PC-3 (cell line): ENCODE data around the gene ADARB2. TPM values are rescaled to one million over a fixed set of nuclear protein-coding genes. Genes with fewer than 3 reads are reported as not detected.

ENCODE experiments used
- ATAC-seq: fragments of 200-7000 bp; cut with Tn5 transposase; 2 replicates; pipeline ENCODE4 v1.9.1; 2020; ENCODE audit warnings: mild to moderate bottlenecking, moderate library complexity
- BruUV-seq: library from RNA; stranded (reverse); fragments of 400-500 nt; replicated peaks from 2 replicates; lab custom pipeline; 2021; lab: Mats Ljungman, UMichigan
- CTCF ChIA-PET: fragments of 300-600 bp; sonication (Branson Sonifier 250); formaldehyde crosslinking; loops from one replicate; lab custom pipeline; 2022; ENCODE audit warnings: antibody characterized with exemption; lab: Charles Lee
- POLR2A ChIA-PET: fragments of 300-600 bp; sonication (Branson Sonifier 250); formaldehyde crosslinking; loops from one replicate; lab custom pipeline; 2022; ENCODE audit warnings: antibody characterized with exemption; ENCODE audit not compliant: unreplicated experiment; lab: Charles Lee
- DNase-seq: peaks from one replicate; pipeline ENCODE4 v3.0.0-alpha.2; 2015
- H2AFZ ChIP-seq: fragments of 300-600 bp; sonication (generic); 2 replicates; pipeline ENCODE4 v1.6.0; 2016; ENCODE audit warnings: antibody characterized with exemption, low read length
- H3F3A ChIP-seq: fragments of 300-600 bp; sonication (generic); one replicate; pipeline ENCODE4 v1.6.0; 2017; ENCODE audit warnings: antibody characterized with exemption, low read length, control low read depth, mild to moderate bottlenecking; ENCODE audit not compliant: unreplicated experiment
- H3K27ac ChIP-seq: fragments of 300-600 bp; sonication (generic); 2 replicates; pipeline ENCODE4 v1.5.1; 2016; ENCODE audit warnings: mild to moderate bottlenecking, low read length
- H3K27me3 ChIP-seq: fragments of 300-600 bp; sonication (generic); 2 replicates; pipeline ENCODE4 v1.6.1; 2016; ENCODE audit warnings: low read length, mixed read lengths
- H3K36me3 ChIP-seq: fragments of 300-600 bp; sonication (generic); 2 replicates; pipeline ENCODE4 v1.6.1; 2016; ENCODE audit warnings: low read depth, mixed run types, low read length, mixed read lengths
- H3K4me1 ChIP-seq: fragments of 300-600 bp; sonication (generic); 2 replicates; pipeline ENCODE4 v1.5.1; 2016; ENCODE audit warnings: low read length; ENCODE audit not compliant: insufficient read depth
- H3K4me2 ChIP-seq: fragments of 300-600 bp; sonication (generic); 2 replicates; pipeline ENCODE4 v1.6.0; 2016; ENCODE audit warnings: low read length
- H3K4me3 ChIP-seq: fragments of 300-600 bp; sonication (generic); 2 replicates; pipeline ENCODE4 v1.5.1; 2016; ENCODE audit warnings: mild to moderate bottlenecking, low read length, mixed read lengths
- H3K79me2 ChIP-seq: fragments of 300-600 bp; sonication (generic); 2 replicates; pipeline ENCODE4 v1.6.1; 2017; ENCODE audit warnings: low read length, mixed read lengths
- H3K9ac ChIP-seq: fragments of 300-600 bp; sonication (generic); 2 replicates; pipeline ENCODE4 v1.6.0; 2016; ENCODE audit warnings: mild to moderate bottlenecking, low read length
- H3K9me2 ChIP-seq: fragments of 300-600 bp; sonication (generic); replicated peaks from 2 replicates; pipeline ENCODE4 v1.6.1; 2016; ENCODE audit warnings: mixed run types, low read length, mixed read lengths
- H3K9me3 ChIP-seq: fragments of 300-600 bp; sonication (generic); 2 replicates; pipeline ENCODE4 v1.6.1; 2016; ENCODE audit warnings: low read length, mixed read lengths
- H4K20me1 ChIP-seq: fragments of 300-600 bp; sonication (generic); 2 replicates; pipeline ENCODE4 v1.6.1; 2016; ENCODE audit warnings: low read length, mixed read lengths
- EZH2 ChIP-seq: fragments of 300-600 bp; sonication (generic); IDR thresholded peaks from one replicate; pipeline ENCODE4 v1.6.1; 2017; ENCODE audit warnings: antibody characterized with exemption, mild to moderate bottlenecking, low read length; ENCODE audit not compliant: unreplicated experiment
- EZH2phosphoT487 ChIP-seq: fragments of 300-600 bp; sonication (generic); IDR thresholded peaks from 2 replicates; pipeline ENCODE4 v1.6.1; 2018; ENCODE audit warnings: mild to moderate bottlenecking, antibody characterized with exemption, low read length, borderline replicate concordance
- intact Hi-C: fragments of 100-400 bp; cut with micrococcal nuclease; formaldehyde crosslinking; loops from 2 replicates; pipeline ENCODE4 v1.9.0; 2023
- total RNA-seq: library from RNA; depleted of rRNA; stranded (reverse); fragments of >200 nt; gene quantifications from 2 replicates; pipeline ENCODE4 v1.2.3, GENCODE V29; 2014
- TF ChIP-seq, protein P1 (sequence below): fragments of 300-600 bp; sonication (generic); conservative IDR thresholded peaks from 2 replicates; pipeline ENCODE4 v1.5.1; 2017; ENCODE audit warnings: antibody characterized with exemption, low read depth, mild to moderate bottlenecking, low read length

Gene ADARB2
- total RNA-seq, 1 experiment from 2014 or later: not detected

DNA sequence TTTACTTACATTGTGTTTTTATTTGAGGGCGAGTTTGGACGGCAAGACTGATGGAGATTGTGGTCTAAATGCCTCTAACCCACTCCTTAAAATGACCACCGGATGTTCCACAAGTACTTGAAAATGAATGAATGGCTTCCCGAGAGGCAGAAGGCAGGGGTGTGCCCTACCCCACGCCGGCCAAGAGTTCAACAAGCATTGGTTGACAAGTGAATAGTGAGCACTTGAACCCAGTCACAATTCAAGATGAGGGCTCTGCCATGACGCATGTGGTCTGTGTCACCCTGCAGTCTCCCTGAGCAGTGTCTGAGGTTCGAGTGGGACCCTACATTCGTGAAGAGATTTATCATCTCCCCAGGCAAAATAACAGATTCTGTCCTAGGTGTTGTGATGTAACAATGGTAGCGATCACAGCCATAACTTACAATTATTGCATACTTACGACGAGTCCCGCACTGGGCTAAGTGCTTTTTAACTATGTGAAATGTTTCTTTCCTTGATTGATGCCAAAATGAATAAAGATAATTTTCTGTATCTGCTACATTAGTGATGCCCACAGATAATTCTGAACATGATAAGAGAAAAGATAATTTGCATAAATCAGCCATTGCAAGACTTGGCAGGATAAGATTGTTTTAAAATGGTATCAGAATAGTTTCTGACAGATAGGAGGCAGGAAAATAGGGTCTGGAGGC, 375.8 kb downstream of the ADARB2 start:
- no peaks in the 10 kb centered on the region for H3K4me1 ChIP-seq
- H3K79me2 ChIP-seq: no peaks in the 10 kb centered on the region
- ChIA-PET POLR2A (no interaction called here), CTCF (no interaction called here)
- H3K27me3 ChIP-seq: no peaks in the 10 kb centered on the region
- no peaks in the 10 kb centered on the region for H3K9me2 ChIP-seq
- DNase-seq (no peak), ATAC-seq (no peak)
- BruUV-seq: no TSS peak
- H3K4me3 ChIP-seq: no peak overlapping the region
- intact Hi-C loops: no loop called here
- H3K9me3 ChIP-seq: no peaks in the 10 kb centered on the region
- TF ChIP-seq, protein P1, sequence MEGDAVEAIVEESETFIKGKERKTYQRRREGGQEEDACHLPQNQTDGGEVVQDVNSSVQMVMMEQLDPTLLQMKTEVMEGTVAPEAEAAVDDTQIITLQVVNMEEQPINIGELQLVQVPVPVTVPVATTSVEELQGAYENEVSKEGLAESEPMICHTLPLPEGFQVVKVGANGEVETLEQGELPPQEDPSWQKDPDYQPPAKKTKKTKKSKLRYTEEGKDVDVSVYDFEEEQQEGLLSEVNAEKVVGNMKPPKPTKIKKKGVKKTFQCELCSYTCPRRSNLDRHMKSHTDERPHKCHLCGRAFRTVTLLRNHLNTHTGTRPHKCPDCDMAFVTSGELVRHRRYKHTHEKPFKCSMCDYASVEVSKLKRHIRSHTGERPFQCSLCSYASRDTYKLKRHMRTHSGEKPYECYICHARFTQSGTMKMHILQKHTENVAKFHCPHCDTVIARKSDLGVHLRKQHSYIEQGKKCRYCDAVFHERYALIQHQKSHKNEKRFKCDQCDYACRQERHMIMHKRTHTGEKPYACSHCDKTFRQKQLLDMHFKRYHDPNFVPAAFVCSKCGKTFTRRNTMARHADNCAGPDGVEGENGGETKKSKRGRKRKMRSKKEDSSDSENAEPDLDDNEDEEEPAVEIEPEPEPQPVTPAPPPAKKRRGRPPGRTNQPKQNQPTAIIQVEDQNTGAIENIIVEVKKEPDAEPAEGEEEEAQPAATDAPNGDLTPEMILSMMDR: no peak
- no peak for TF ChIP-seq EZH2phosphoT487
- H4K20me1 ChIP-seq: no peaks in the 10 kb centered on the region
- H3K9ac ChIP-seq: no peak overlapping the region
- H3K36me3 ChIP-seq: no peaks in the 10 kb centered on the region
- H2AFZ ChIP-seq: no peak overlapping the region
- no peak overlapping the region for H3K4me2 ChIP-seq
- H3K27ac ChIP-seq: no peak overlapping the region
- H3F3A ChIP-seq: no peaks in the 10 kb centered on the region

DNA sequence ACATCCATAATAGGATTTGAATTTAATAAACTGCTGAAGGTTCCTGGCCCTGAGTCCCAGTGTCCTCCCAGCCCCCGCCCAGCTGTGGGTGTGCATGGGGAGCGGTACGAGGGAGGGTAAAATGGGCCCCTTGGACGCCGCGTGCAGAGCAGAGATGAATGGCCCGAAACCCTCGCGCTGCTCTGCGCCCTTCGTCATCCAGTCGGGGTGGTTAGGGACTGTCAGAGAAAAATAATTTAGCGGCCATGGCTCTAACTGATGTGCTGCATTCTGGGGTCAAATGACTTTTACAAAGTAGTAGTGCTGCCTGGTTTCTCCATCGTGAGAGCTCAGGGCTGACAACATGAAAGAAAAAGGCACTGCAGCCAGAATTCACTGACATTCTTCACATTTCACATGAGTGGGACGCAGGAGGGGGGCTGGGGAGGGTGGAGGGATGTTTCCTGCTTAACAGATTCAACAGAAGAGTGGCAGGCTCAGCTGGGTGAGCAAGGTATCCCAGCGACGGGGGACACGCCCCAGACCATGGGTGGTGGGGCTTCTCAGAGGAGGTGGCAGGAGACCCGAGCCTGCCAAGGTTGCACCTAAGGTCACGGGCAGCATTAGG, 376.7 kb downstream of the ADARB2 start:
- Histone ChIP-seq H4K20me1 (no peaks in the 10 kb centered on the region), H3K9me2 (no peaks in the 10 kb centered on the region), H2AFZ (no peak overlapping the region), H3K9ac (no peak overlapping the region), H3K79me2 (no peaks in the 10 kb centered on the region), H3K27ac (no peak overlapping the region), H3K4me1 (no peaks in the 10 kb centered on the region), H3F3A (no peaks in the 10 kb centered on the region), H3K4me2 (no peak overlapping the region), H3K36me3 (no peaks in the 10 kb centered on the region), H3K27me3 (no peaks in the 10 kb centered on the region), H3K4me3 (no peak overlapping the region), H3K9me3 (no peaks in the 10 kb centered on the region)
- no peak for ATAC-seq
- no TSS peak for BruUV-seq
- CTCF ChIA-PET: no interaction called here
- intact Hi-C loops: no loop called here
- TF ChIP-seq, protein P1: no peak
- TF ChIP-seq EZH2 (no peak), EZH2phosphoT487 (no peak)
- POLR2A ChIA-PET: interaction anchor here (0.6 kb wide), 1 partner anchor 180 kb away, joined by 4 read pairs; no protein-coding TSS in a partner anchor
- DNase-seq: no peak

DNA sequence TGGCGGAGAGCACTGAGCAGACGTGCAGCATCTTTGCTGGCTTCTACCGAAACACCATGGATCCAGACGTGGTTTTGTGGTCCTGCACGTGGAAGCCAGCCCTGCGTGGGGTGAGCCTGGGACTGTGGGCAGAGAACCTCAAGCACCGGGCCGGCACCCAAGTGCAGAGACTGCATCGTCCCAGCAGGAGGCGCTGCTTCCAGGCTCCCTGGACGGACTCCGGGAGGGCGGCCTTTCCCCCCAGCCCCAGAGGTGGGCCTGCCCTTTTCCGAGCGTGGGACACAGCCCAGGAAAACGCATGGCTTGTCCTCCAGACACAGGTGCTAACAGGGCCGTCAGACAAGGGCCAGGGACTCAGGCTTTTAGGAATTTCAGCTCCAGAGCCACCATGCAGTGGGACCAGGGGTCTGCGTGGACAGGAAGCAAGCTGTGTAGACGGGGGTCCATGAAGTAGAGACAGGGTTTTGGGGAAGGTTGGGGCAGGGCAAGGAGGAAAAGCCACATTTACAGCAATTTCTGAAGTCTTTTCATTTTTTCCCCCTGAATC, 377.2 kb downstream of the ADARB2 start:
- Histone ChIP-seq H3K27ac (no peak overlapping the region), H3K9me3 (no peaks in the 10 kb centered on the region), H3K4me2 (no peak overlapping the region), H3K36me3 (no peaks in the 10 kb centered on the region), H2AFZ (no peak overlapping the region), H4K20me1 (no peaks in the 10 kb centered on the region), H3F3A (no peaks in the 10 kb centered on the region), H3K79me2 (no peaks in the 10 kb centered on the region), H3K9ac (no peak overlapping the region), H3K4me1 (no peaks in the 10 kb centered on the region), H3K27me3 (no peaks in the 10 kb centered on the region), H3K9me2 (no peaks in the 10 kb centered on the region), H3K4me3 (no peak overlapping the region)
- TF ChIP-seq, protein P1: peak; percentile 26; the same call in 1 of the 2 replicates
- no peak for TF ChIP-seq EZH2phosphoT487
- POLR2A ChIA-PET: no interaction called here
- intact Hi-C loops: no loop called here
- ATAC-seq (no peak), DNase-seq (no peak)
- CTCF ChIA-PET: no interaction called here
- no TSS peak for BruUV-seq
